GM23338 (cell line): Measurements from ENCODE around the gene COG1. TPM values are rescaled to one million over a fixed set of nuclear protein-coding genes. Genes with fewer than 3 reads are reported as not detected.

Source experiments
- ATAC-seq: fragments of 200-7000 bp; cut with Tn5 transposase; 3 replicates; pipeline ENCODE4 v1.9.1; 2020
- DNase-seq: peaks from one replicate; pipeline ENCODE4 v3.0.0-alpha.2; 2015; ENCODE audit warnings: low spot score
- H2AFZ ChIP-seq: fragments of 200-600 bp; sonication (generic); 2 replicates; pipeline ENCODE4 v1.8.0; 2016; ENCODE audit warnings: antibody characterized with exemption, mild to moderate bottlenecking, moderate library complexity
- H3F3A ChIP-seq: fragments of 200-600 bp; sonication (generic); replicated peaks from 2 replicates; pipeline ENCODE4 v1.8.0; 2017; ENCODE audit warnings: antibody characterized with exemption, mixed run types, low read depth
- H3K27ac ChIP-seq: fragments of 200-600 bp; sonication (generic); 2 replicates; pipeline ENCODE4 v1.6.1; 2016; ENCODE audit warnings: low read depth
- H3K27me3 ChIP-seq: fragments of 200-600 bp; sonication (generic); 2 replicates; pipeline ENCODE4 v1.8.0; 2016; ENCODE audit warnings: mild to moderate bottlenecking, mixed run types, moderate library complexity; ENCODE audit not compliant: insufficient read depth
- H3K36me3 ChIP-seq: fragments of 200-600 bp; sonication (generic); 2 replicates; pipeline ENCODE4 v1.8.0; 2016; ENCODE audit warnings: mild to moderate bottlenecking; ENCODE audit not compliant: insufficient read depth
- H3K4me1 ChIP-seq: fragments of 200-600 bp; sonication (generic); 2 replicates; pipeline ENCODE4 v1.8.0; 2016; ENCODE audit warnings: mild to moderate bottlenecking, moderate library complexity; ENCODE audit not compliant: insufficient read depth
- H3K4me2 ChIP-seq: fragments of 200-600 bp; sonication (generic); 2 replicates; pipeline ENCODE4 v1.7.1; 2017; ENCODE audit warnings: mixed run types
- H3K4me3 ChIP-seq: fragments of 200-600 bp; sonication (generic); 2 replicates; pipeline ENCODE4 v1.6.1; 2016; ENCODE audit warnings: mixed run types
- H3K79me2 ChIP-seq: fragments of 200-600 bp; sonication (generic); replicated peaks from 2 replicates; pipeline ENCODE4 v1.8.0; 2017; ENCODE audit warnings: mild to moderate bottlenecking; ENCODE audit not compliant: insufficient read depth
- H3K9me2 ChIP-seq: fragments of 200-600 bp; sonication (generic); 2 replicates; pipeline ENCODE4 v1.8.0; 2017; ENCODE audit not compliant: insufficient read depth
- H4K20me1 ChIP-seq: fragments of 200-600 bp; sonication (generic); replicated peaks from 2 replicates; pipeline ENCODE4 v1.8.0; 2017; ENCODE audit warnings: mild to moderate bottlenecking; ENCODE audit not compliant: insufficient read depth
- H3K27ac Mint-ChIP-seq: 2 replicates; pipeline ENCODE4 v1.8.0; 2020; ENCODE audit warnings: inconsistent platforms, mild to moderate bottlenecking, moderate library complexity, mixed read lengths
- H3K27me3 Mint-ChIP-seq: 3 replicates; pipeline ENCODE4 v1.8.0; 2022; ENCODE audit warnings: low read depth, mild to moderate bottlenecking, moderate library complexity, mixed read lengths, inconsistent platforms; ENCODE audit not compliant: insufficient read depth, poor library complexity
- H3K36me3 Mint-ChIP-seq: 3 replicates; pipeline ENCODE4 v1.8.0; 2021; ENCODE audit warnings: low read depth, mild to moderate bottlenecking, inconsistent platforms, moderate library complexity, mixed read lengths
- H3K4me1 Mint-ChIP-seq: 3 replicates; pipeline ENCODE4 v1.8.0; 2020; ENCODE audit warnings: mild to moderate bottlenecking, inconsistent platforms, mixed read lengths
- H3K4me3 Mint-ChIP-seq: 3 replicates; pipeline ENCODE4 v1.8.0; 2021; ENCODE audit warnings: moderate library complexity, mild to moderate bottlenecking, inconsistent platforms, mixed read lengths
- H3K9me3 Mint-ChIP-seq: 3 replicates; pipeline ENCODE4 v1.8.0; 2020; ENCODE audit warnings: moderate library complexity, mild to moderate bottlenecking, inconsistent platforms, mixed read lengths
- CREB1 ChIP-seq: fragments of 250-450 bp; sonication (Bioruptor Pico); IDR thresholded peaks from 2 replicates; pipeline ENCODE4 v1.5.0; 2020; ENCODE audit warnings: low read depth, mild to moderate bottlenecking, moderate library complexity
- EZH2 ChIP-seq: fragments of 200-600 bp; sonication (generic); IDR thresholded peaks from one replicate; pipeline ENCODE4 v1.8.0; 2017; ENCODE audit warnings: antibody characterized with exemption, mild to moderate bottlenecking, low read depth; ENCODE audit not compliant: unreplicated experiment
- EZH2phosphoT487 ChIP-seq: fragments of 200-600 bp; sonication (generic); IDR thresholded peaks from one replicate; pipeline ENCODE4 v1.8.1; 2018; ENCODE audit warnings: antibody characterized with exemption; ENCODE audit not compliant: unreplicated experiment
- NANOG ChIP-seq: IDR thresholded peaks from 2 replicates; pipeline ENCODE4 v1.6.1; 2016; ENCODE audit warnings: antibody characterized with exemption, borderline replicate concordance
- POLR2AphosphoS5 ChIP-seq: IDR thresholded peaks from 2 replicates; pipeline ENCODE4 v1.6.1; 2016; ENCODE audit warnings: antibody characterized with exemption, low read depth
- STAT1 ChIP-seq: IDR thresholded peaks from one replicate; pipeline ENCODE4 v1.6.1; 2016; ENCODE audit warnings: antibody characterized with exemption; ENCODE audit not compliant: unreplicated experiment
- ZNF114 ChIP-seq: fragments of 250-450 bp; sonication (Bioruptor Pico); IDR thresholded peaks from 2 replicates; pipeline ENCODE4 v1.5.0; 2020; ENCODE audit warnings: mild to moderate bottlenecking, moderate library complexity
- ZNF331 ChIP-seq: fragments of 250-450 bp; sonication (Bioruptor Pico); IDR thresholded peaks from 2 replicates; pipeline ENCODE4 v1.5.0; 2020; ENCODE audit warnings: low read depth, mild to moderate bottlenecking, moderate library complexity
- ZNF462 ChIP-seq: fragments of 250-450 bp; sonication (Bioruptor Pico); IDR thresholded peaks from 2 replicates; pipeline ENCODE4 v1.5.0; 2020; ENCODE audit warnings: mild to moderate bottlenecking, moderate library complexity
- polyA plus RNA-seq: library from polyadenylated mRNA; unstranded; fragments of >200 nt; fragmentation: Nextera tagmentation; extraction: Ambion mirVana; gene quantifications from 2 replicates; pipeline ENCODE4 v1.2.1, GENCODE V29; 2016
- total RNA-seq: library from RNA; depleted of rRNA; stranded (reverse); fragments of >200 nt; shearing (Covaris generic); gene quantifications from 2 replicates; pipeline ENCODE4 v1.2.3, GENCODE V29; 2014
- TF ChIP-seq, protein P1 (sequence below), 2 experiments: fragments of 200-600 bp in 1 of 2; sonication (generic) in 1 of 2; conservative IDR thresholded peaks; 2 replicates each; pipeline versions ENCODE4 v1.5.1 to v1.6.1; 2016 to 2017; ENCODE audit warnings: antibody characterized with exemption in 2 of 2, low read depth in 2 of 2, mild to moderate bottlenecking in 2 of 2, moderate library complexity in 1 of 2

Gene COG1
- total and polyA plus RNA-seq, 2 experiments from 2014 or later: 15.0 to 26.1 TPM

- TF ChIP-seq ZNF331 (CRISPR knock-in tag) (no peak), EZH2 (no peak), POLR2AphosphoS5 (no peak), NANOG (no peak), ZNF462 (CRISPR knock-in tag) (no peak), ZNF114 (CRISPR knock-in tag) (no peak)
These were observed 4.8 kb upstream of the COG1 start (continued) for GRCh38 chr17:73188011-73188410.

- Mint-ChIP-seq H3K4me1 (peaks cover 17% of the 10 kb centered on the region), H3K36me3 (peaks cover 16% of the 10 kb centered on the region; the same call in 2 of the 3 replicates), H3K4me3 (no peak overlapping the region), H3K27me3 (peaks cover 10% of the 10 kb centered on the region), H3K27ac (no peak overlapping the region), H3K9me3 (no peaks in the 10 kb centered on the region)
- peaks cover 15% of the 10 kb centered on the region for H3K79me2 ChIP-seq
- TF ChIP-seq, protein P1, sequence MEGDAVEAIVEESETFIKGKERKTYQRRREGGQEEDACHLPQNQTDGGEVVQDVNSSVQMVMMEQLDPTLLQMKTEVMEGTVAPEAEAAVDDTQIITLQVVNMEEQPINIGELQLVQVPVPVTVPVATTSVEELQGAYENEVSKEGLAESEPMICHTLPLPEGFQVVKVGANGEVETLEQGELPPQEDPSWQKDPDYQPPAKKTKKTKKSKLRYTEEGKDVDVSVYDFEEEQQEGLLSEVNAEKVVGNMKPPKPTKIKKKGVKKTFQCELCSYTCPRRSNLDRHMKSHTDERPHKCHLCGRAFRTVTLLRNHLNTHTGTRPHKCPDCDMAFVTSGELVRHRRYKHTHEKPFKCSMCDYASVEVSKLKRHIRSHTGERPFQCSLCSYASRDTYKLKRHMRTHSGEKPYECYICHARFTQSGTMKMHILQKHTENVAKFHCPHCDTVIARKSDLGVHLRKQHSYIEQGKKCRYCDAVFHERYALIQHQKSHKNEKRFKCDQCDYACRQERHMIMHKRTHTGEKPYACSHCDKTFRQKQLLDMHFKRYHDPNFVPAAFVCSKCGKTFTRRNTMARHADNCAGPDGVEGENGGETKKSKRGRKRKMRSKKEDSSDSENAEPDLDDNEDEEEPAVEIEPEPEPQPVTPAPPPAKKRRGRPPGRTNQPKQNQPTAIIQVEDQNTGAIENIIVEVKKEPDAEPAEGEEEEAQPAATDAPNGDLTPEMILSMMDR (conservative IDR thresholded peaks at IDR 0.05; ENCODE audit: low read depth in 2 of 2): peak; percentile 58 to 86
- TF ChIP-seq CREB1 (CRISPR knock-in tag) (no peak), ZNF331 (CRISPR knock-in tag) (no peak), EZH2 (no peak), STAT1 (no peak), EZH2phosphoT487 (no peak)
- H3K9me2 ChIP-seq: no peaks in the 10 kb centered on the region
- H3K27ac ChIP-seq: no peak overlapping the region
- H3K36me3 ChIP-seq: no peaks in the 10 kb centered on the region
- H3K4me1 ChIP-seq: peaks cover 5% of the 10 kb centered on the region
- H3K27me3 ChIP-seq: no peaks in the 10 kb centered on the region
- ATAC-seq (peak; percentile 34), DNase-seq (peak; percentile 68)
- 0 out of 2 replicates have a peak, but pooled peaks cover 2% of the 10 kb centered on the region for H3F3A ChIP-seq
- peaks cover 4% of the 10 kb centered on the region; the same call in 1 of the 2 replicates for H4K20me1 ChIP-seq
- no peak overlapping the region for H2AFZ ChIP-seq
- H3K4me3 ChIP-seq: no peak overlapping the region
- no peak overlapping the region for H3K4me2 ChIP-seq
These were observed 3.3 kb upstream of the COG1 start for GRCh38 chr17:73189417-73190099.
